GM23338 (cell line): ENCODE results near the gene LYG2.
"Not testable (repeated sequence)": the region's sequence is repeated elsewhere in the genome, so short reads cannot be mapped to it uniquely, and the experiment has no call there.

Experiments used
- CTCF ChIP-seq, 2 experiments: fragments of 200-600 bp in 1 of 2; sonication (generic) in 1 of 2; conservative IDR thresholded peaks; 2 replicates each; pipeline versions ENCODE4 v1.5.1 to v1.6.1; 2016 to 2017; ENCODE audit warnings: antibody characterized with exemption in 2 of 2, low read depth in 2 of 2, mild to moderate bottlenecking in 2 of 2, moderate library complexity in 1 of 2
- EZH2phosphoT487 ChIP-seq: fragments of 200-600 bp; sonication (generic); IDR thresholded peaks from one replicate; pipeline ENCODE4 v1.8.1; 2018; ENCODE audit warnings: antibody characterized with exemption; ENCODE audit not compliant: unreplicated experiment
- JUNB ChIP-seq: IDR thresholded peaks from one replicate; pipeline ENCODE4 v1.6.1; 2016; ENCODE audit warnings: antibody characterized with exemption; ENCODE audit not compliant: unreplicated experiment
- REST ChIP-seq: IDR thresholded peaks from one replicate; pipeline ENCODE4 v1.6.1; 2018; ENCODE audit warnings: antibody characterized with exemption; ENCODE audit not compliant: unreplicated experiment
- STAT1 ChIP-seq: IDR thresholded peaks from one replicate; pipeline ENCODE4 v1.6.1; 2016; ENCODE audit warnings: antibody characterized with exemption; ENCODE audit not compliant: unreplicated experiment
- ZNF114 ChIP-seq: fragments of 250-450 bp; sonication (Bioruptor Pico); IDR thresholded peaks from 2 replicates; pipeline ENCODE4 v1.5.0; 2020; ENCODE audit warnings: mild to moderate bottlenecking, moderate library complexity

- not testable (repeated sequence) for TF ChIP-seq CTCF (conservative IDR thresholded peaks at IDR 0.05; ENCODE audit: low read depth in 2 of 2); EZH2phosphoT487; JUNB; ZNF114 (CRISPR knock-in tag); REST; STAT1
Measured at GRCh38 chr2:99192364-99192763, 63.1 kb downstream of the LYG2 start.
